Activated CD8-positive, alpha-beta memory T cell treated with anti-CD3 and anti-CD28 coated beads, Interleukin-2, amount 10 ng/mL, durations not matched to agents 7 days and 5 days (primary cell): Measurements from ENCODE around the gene RRP1B. TPM values are rescaled to one million over a fixed set of nuclear protein-coding genes. Genes with fewer than 3 reads are reported as not detected.
"Not testable (repeated sequence)": the region's sequence is repeated elsewhere in the genome, so short reads cannot be mapped to it uniquely, and the experiment has no call there.

Experiments
- ATAC-seq: fragments of 150-1000 bp; cut with Tn5 transposase; one replicate; pipeline ENCODE4 v1.10.0; 2021; ENCODE audit warnings: moderate library complexity
- CTCF ChIA-PET: fragments of 350-600 bp; sonication (Branson Sonifier 250); formaldehyde crosslinking; loops from one replicate; lab custom pipeline; 2021; ENCODE audit warnings: antibody characterized with exemption; lab: Charles Lee
- DNase-seq: peaks from one replicate; pipeline ENCODE4 v3.0.0-alpha.2; 2020
- H3K27ac Mint-ChIP-seq: one replicate; pipeline ENCODE4 v1.8.0; 2021; ENCODE audit warnings: mild to moderate bottlenecking, mixed read lengths
- H3K27me3 Mint-ChIP-seq: one replicate; pipeline ENCODE4 v1.8.0; 2021; ENCODE audit warnings: mixed read lengths
- H3K36me3 Mint-ChIP-seq: one replicate; pipeline ENCODE4 v1.8.0; 2021; ENCODE audit warnings: mild to moderate bottlenecking, mixed read lengths
- H3K4me1 Mint-ChIP-seq: one replicate; pipeline ENCODE4 v1.8.0; 2021; ENCODE audit warnings: mixed read lengths
- H3K4me3 Mint-ChIP-seq: one replicate; pipeline ENCODE4 v1.8.0; 2021; ENCODE audit warnings: mild to moderate bottlenecking, moderate library complexity, mixed read lengths
- H3K9me3 Mint-ChIP-seq: one replicate; pipeline ENCODE4 v1.8.0; 2022; ENCODE audit warnings: low read depth, mixed read lengths
- total RNA-seq, 2 experiments: library from RNA; stranded (reverse); gene quantifications; one replicate each; pipeline ENCODE4 v1.2.3, GENCODE V29; 2021

The RRP1B gene
- total RNA-seq, 2 experiments from 2014 or later, result 49.1 to 50.4 TPM

- Mint-ChIP-seq H3K27ac (peak overlapping the region; percentile 41), H3K9me3 (no peaks in the 10 kb centered on the region), H3K4me1 (peaks cover 22% of the 10 kb centered on the region), H3K4me3 (peak overlapping the region; percentile 49), H3K36me3 (no peaks in the 10 kb centered on the region), H3K27me3 (peaks cover 13% of the 10 kb centered on the region)
- DNase-seq, result peak; percentile 61
- CTCF ChIA-PET, result interaction anchor here (0.6 to 1.8 kb wide), 15 partner anchors 8 to 330 kb away, joined by 3 to 9 read pairs (median 3); partner anchors contain the start of genes HSF2BP and RRP1B
- ATAC-seq, result peak; percentile 67
Observed at GRCh38 chr21:43645136-43645891, 14.0 kb upstream of the RRP1B start.

GRCh38 chr21:43645976-43646375, 13.4 kb upstream of the RRP1B start:
- no peaks in the 10 kb centered on the region for H3K36me3 Mint-ChIP-seq

GRCh38 chr21:43646550-43647260, 12.7 kb upstream of the RRP1B start:
- H3K9me3 Mint-ChIP-seq, result no peaks in the 10 kb centered on the region
- H3K36me3 Mint-ChIP-seq, result no peaks in the 10 kb centered on the region
- CTCF ChIA-PET, result interaction anchor here (0.5 to 1.6 kb wide), 7 partner anchors 8 to 1530 kb away, joined by 3 to 9 read pairs (median 4); partner anchors contain the start of genes HSF2BP and RRP1B
- no peak overlapping the region for H3K27ac Mint-ChIP-seq
- H3K4me3 Mint-ChIP-seq, result peak overlapping the region; percentile 48
- DNase-seq, result peak; percentile 91
- H3K27me3 Mint-ChIP-seq, result peaks cover 13% of the 10 kb centered on the region
- H3K4me1 Mint-ChIP-seq, result peaks cover 22% of the 10 kb centered on the region
- peak; percentile 98 for ATAC-seq

More at GRCh38 chr21:43645976-43646375, 13.4 kb upstream of the RRP1B start:
- Mint-ChIP-seq H3K27ac (peak overlapping the region; percentile 44), H3K4me1 (peaks cover 22% of the 10 kb centered on the region), H3K4me3 (peak overlapping the region; percentile 49), H3K9me3 (no peaks in the 10 kb centered on the region), H3K27me3 (peaks cover 13% of the 10 kb centered on the region)
- DNase-seq, result no peak
- ATAC-seq, result no peak
- CTCF ChIA-PET, result interaction anchor here (0.5 to 1.6 kb wide), 13 partner anchors 11 to 1530 kb away, joined by 3 to 9 read pairs (median 4); partner anchors contain the start of genes HSF2BP and RRP1B

- peaks cover 22% of the 10 kb centered on the region for H3K4me1 Mint-ChIP-seq
- no peaks in the 10 kb centered on the region for H3K9me3 Mint-ChIP-seq
- CTCF ChIA-PET, result interaction anchor here (1.4 kb wide), 1 partner anchor 8 kb away, joined by 4 read pairs; no protein-coding TSS in a partner anchor
- DNase-seq, result no peak
- no peak overlapping the region for H3K27ac Mint-ChIP-seq
- no peak for ATAC-seq
- no peaks in the 10 kb centered on the region for H3K36me3 Mint-ChIP-seq
- no peak overlapping the region for H3K4me3 Mint-ChIP-seq
- peaks cover 13% of the 10 kb centered on the region for H3K27me3 Mint-ChIP-seq
Observed at GRCh38 chr21:43648171-43648570, 11.2 kb upstream of the RRP1B start.

GRCh38 chr21:43651926-43652325, 7.4 kb upstream of the RRP1B start:
- CTCF ChIA-PET, result interaction anchor here (1.2 kb wide), 1 partner anchor 462 kb away, joined by 3 read pairs; no protein-coding TSS in a partner anchor
- H3K4me1 Mint-ChIP-seq, H3K36me3 Mint-ChIP-seq, H3K27ac Mint-ChIP-seq, ATAC-seq, DNase-seq, H3K9me3 Mint-ChIP-seq, H3K4me3 Mint-ChIP-seq: not testable (repeated sequence)
- peaks cover 11% of the 10 kb centered on the region for H3K27me3 Mint-ChIP-seq

- no peaks in the 10 kb centered on the region for H3K4me1 Mint-ChIP-seq
- CTCF ChIA-PET, result interaction anchor here (1.5 kb wide), 1 partner anchor 8 kb away, joined by 3 read pairs; no protein-coding TSS in a partner anchor
- no peak for ATAC-seq
Observed at GRCh38 chr21:43652616-43653015, 6.7 kb upstream of the RRP1B start.

GRCh38 chr21:43653626-43654025, 5.7 kb upstream of the RRP1B start:
- ATAC-seq (no peak), DNase-seq (no peak)
- Mint-ChIP-seq H3K27ac (no peak overlapping the region), H3K36me3 (no peaks in the 10 kb centered on the region), H3K4me1 (no peaks in the 10 kb centered on the region), H3K9me3 (no peaks in the 10 kb centered on the region), H3K4me3 (no peak overlapping the region), H3K27me3 (peaks cover under 1% of the 10 kb centered on the region)
- CTCF ChIA-PET, result interaction anchor here (1.5 kb wide), 1 partner anchor 9 kb away, joined by 3 read pairs; no protein-coding TSS in a partner anchor

More at GRCh38 chr21:43652616-43653015, 6.7 kb upstream of the RRP1B start:
- no peak overlapping the region for H3K27ac Mint-ChIP-seq
- no peaks in the 10 kb centered on the region for H3K36me3 Mint-ChIP-seq
- H3K4me3 Mint-ChIP-seq, result no peak overlapping the region
- peaks cover 9% of the 10 kb centered on the region for H3K27me3 Mint-ChIP-seq
- no peaks in the 10 kb centered on the region for H3K9me3 Mint-ChIP-seq
- DNase-seq, result no peak

GRCh38 chr21:43654806-43655489, 4.4 kb upstream of the RRP1B start:
- no peak for DNase-seq

GRCh38 chr21:43657355-43658087, 1.8 kb upstream of the RRP1B start:
- ATAC-seq (no peak), DNase-seq (no peak)
- no peaks in the 10 kb centered on the region for H3K9me3 Mint-ChIP-seq
- H3K36me3 Mint-ChIP-seq, result peaks cover 17% of the 10 kb centered on the region
- H3K27me3 Mint-ChIP-seq, result no peaks in the 10 kb centered on the region
- H3K4me1 Mint-ChIP-seq, result peaks cover 26% of the 10 kb centered on the region
- no peak overlapping the region for H3K27ac Mint-ChIP-seq
- no peak overlapping the region for H3K4me3 Mint-ChIP-seq
- CTCF ChIA-PET, result interaction anchor here (1.3 kb wide), 1 partner anchor 12 kb away, joined by 5 read pairs; no protein-coding TSS in a partner anchor

More at GRCh38 chr21:43654806-43655489, 4.4 kb upstream of the RRP1B start:
- no peak overlapping the region for H3K27ac Mint-ChIP-seq
- ATAC-seq, result no peak
- no peak overlapping the region for H3K4me3 Mint-ChIP-seq
- CTCF ChIA-PET, result no interaction called here
- no peaks in the 10 kb centered on the region for H3K27me3 Mint-ChIP-seq
- peaks cover 5% of the 10 kb centered on the region for H3K4me1 Mint-ChIP-seq
- H3K36me3 Mint-ChIP-seq, result no peaks in the 10 kb centered on the region
- no peaks in the 10 kb centered on the region for H3K9me3 Mint-ChIP-seq

GRCh38 chr21:43658088-43658741, 1.1 kb upstream of the RRP1B start:
- Mint-ChIP-seq H3K27ac (no peak overlapping the region), H3K4me3 (no peak overlapping the region), H3K36me3 (peaks cover 23% of the 10 kb centered on the region), H3K4me1 (peaks cover 33% of the 10 kb centered on the region), H3K27me3 (no peaks in the 10 kb centered on the region), H3K9me3 (no peaks in the 10 kb centered on the region)
- ATAC-seq (no peak), DNase-seq (no peak)
- CTCF ChIA-PET, result interaction anchor here (1.1 to 3.1 kb wide), 2 partner anchors 11 to 12 kb away, joined by 3 to 9 read pairs; no protein-coding TSS in a partner anchor

GRCh38 chr21:43658769-43659135, 608 bp upstream of the RRP1B start:
- CTCF ChIA-PET, result interaction anchor here (1.1 to 3.1 kb wide), 2 partner anchors 12 to 13 kb away, joined by 3 to 9 read pairs; no protein-coding TSS in a partner anchor
- H3K27ac Mint-ChIP-seq, result peak overlapping the region; percentile 87
- no peak for ATAC-seq

GRCh38 chr21:43662286-43662685, 2.9 kb downstream of the RRP1B start:
- no peak overlapping the region for H3K4me3 Mint-ChIP-seq
- H3K4me1 Mint-ChIP-seq, result peaks cover 64% of the 10 kb centered on the region
- H3K36me3 Mint-ChIP-seq, result peaks cover 56% of the 10 kb centered on the region

More at GRCh38 chr21:43658769-43659135, 608 bp upstream of the RRP1B start:
- Mint-ChIP-seq H3K4me3 (peak overlapping the region; percentile 97), H3K4me1 (peaks cover 37% of the 10 kb centered on the region), H3K9me3 (no peaks in the 10 kb centered on the region), H3K27me3 (no peaks in the 10 kb centered on the region), H3K36me3 (peaks cover 25% of the 10 kb centered on the region)
- no peak for DNase-seq

More at GRCh38 chr21:43662286-43662685, 2.9 kb downstream of the RRP1B start:
- DNase-seq (no peak), ATAC-seq (no peak)
- peak overlapping the region; percentile 93 for H3K27ac Mint-ChIP-seq
- CTCF ChIA-PET, result interaction anchor here (1.2 kb wide), 1 partner anchor 11 kb away, joined by 3 read pairs; no protein-coding TSS in a partner anchor
- no peaks in the 10 kb centered on the region for H3K27me3 Mint-ChIP-seq
- H3K9me3 Mint-ChIP-seq, result peaks cover 7% of the 10 kb centered on the region
